Measurements from ENCODE around the gene SUGP1.
"Not testable (repeated sequence)": the region's sequence is repeated elsewhere in the genome, so short reads cannot be mapped to it uniquely, and the experiment has no call there.

SUGP1 gene

GRCh38 chr19:19320361-19321140 is at the start of gene SUGP1, which contains the start of gene MAU2:
Gene SUGP1 (minus strand): TSS chr19:19320509. CDS start chr19:19320496, 13 bp downstream.
Gene MAU2 (plus strand): TSS chr19:19320829. CDS start chr19:19320860, 31 bp downstream.
- DNase-seq (ENCODE audit: low read depth): peak; percentile 81

GRCh38 chr19:19368087-19368486 is 47.8 kb upstream of the SUGP1 start:
- no peak for DNase-seq (ENCODE audit: low read depth)

GRCh38 chr19:19366434-19367396 is 46.4 kb upstream of the SUGP1 start:
- DNase-seq (ENCODE audit: low read depth): peak; percentile 58

- DNase-seq (ENCODE audit: low read depth): no peak
Observed at GRCh38 chr19:19362075-19362474, 41.8 kb upstream of the SUGP1 start.

GRCh38 chr19:19361075-19361594 is 40.8 kb upstream of the SUGP1 start:
- peak; percentile 62 for DNase-seq (ENCODE audit: low read depth)

- DNase-seq (ENCODE audit: low read depth): no peak
Observed at GRCh38 chr19:19356901-19357566, 36.7 kb upstream of the SUGP1 start.

GRCh38 chr19:19356500-19356899 is 36.2 kb upstream of the SUGP1 start:
- DNase-seq (ENCODE audit: low read depth): no peak

GRCh38 chr19:19355606-19356139 is 35.4 kb upstream of the SUGP1 start:
- DNase-seq (ENCODE audit: low read depth): no peak

- no peak for DNase-seq (ENCODE audit: low read depth)
Observed at GRCh38 chr19:19354932-19355331, 34.6 kb upstream of the SUGP1 start.

GRCh38 chr19:19354007-19354406 is 33.7 kb upstream of the SUGP1 start:
- no peak for DNase-seq (ENCODE audit: low read depth)

GRCh38 chr19:19352823-19353222 is 32.5 kb upstream of the SUGP1 start:
- DNase-seq (ENCODE audit: low read depth): no peak

GRCh38 chr19:19350756-19351155 is 30.4 kb upstream of the SUGP1 start:
- DNase-seq (ENCODE audit: low read depth): not testable (repeated sequence)

GRCh38 chr19:19349365-19349764 is 29.1 kb upstream of the SUGP1 start:
- DNase-seq (ENCODE audit: low read depth): no peak

GRCh38 chr19:19348266-19348665 is 28.0 kb upstream of the SUGP1 start:
- DNase-seq (ENCODE audit: low read depth): no peak

GRCh38 chr19:19347401-19348110 is 27.2 kb upstream of the SUGP1 start:
- no peak for DNase-seq (ENCODE audit: low read depth)

- no peak for DNase-seq (ENCODE audit: low read depth)
Observed at GRCh38 chr19:19345970-19346369, 25.7 kb upstream of the SUGP1 start.

GRCh38 chr19:19345232-19345631 is 24.9 kb upstream of the SUGP1 start:
- no peak for DNase-seq (ENCODE audit: low read depth)

- DNase-seq (ENCODE audit: low read depth): no peak
Observed at GRCh38 chr19:19343762-19344161, 23.5 kb upstream of the SUGP1 start.

- DNase-seq (ENCODE audit: low read depth): no peak
Observed at GRCh38 chr19:19343016-19343362, 22.7 kb upstream of the SUGP1 start.

GRCh38 chr19:19342086-19343015 is 22.0 kb upstream of the SUGP1 start:
- no peak for DNase-seq (ENCODE audit: low read depth)

Data from stimulated activated CD8-positive, alpha-beta memory T cell treated with anti-CD3 and anti-CD28 coated beads, Interleukin-4, amount 100 ng/mL, for 24 hours (primary cell).